ENCODE results near the gene SMAD3.

DNA sequence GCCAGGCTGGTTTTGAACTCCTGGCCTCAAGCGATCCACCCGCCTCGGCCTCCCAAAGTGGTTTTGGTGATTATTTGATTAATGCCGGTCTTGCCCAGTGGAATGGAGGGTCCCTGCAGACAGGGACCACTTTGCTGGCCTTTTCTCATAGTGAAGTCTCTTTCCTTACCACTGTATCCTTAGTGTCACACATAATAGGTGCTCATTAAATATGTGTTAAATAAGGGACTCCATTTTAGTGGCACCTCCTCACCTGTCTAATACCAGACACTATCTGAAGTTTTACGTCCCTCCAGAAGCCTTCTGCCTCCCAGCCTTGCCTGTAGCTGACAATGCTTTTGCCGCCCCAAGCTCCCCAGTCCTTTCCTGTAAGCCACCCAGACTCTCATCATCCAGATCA, 97.8 kb downstream of the SMAD3 start:
- TF ChIP-seq, protein P1, sequence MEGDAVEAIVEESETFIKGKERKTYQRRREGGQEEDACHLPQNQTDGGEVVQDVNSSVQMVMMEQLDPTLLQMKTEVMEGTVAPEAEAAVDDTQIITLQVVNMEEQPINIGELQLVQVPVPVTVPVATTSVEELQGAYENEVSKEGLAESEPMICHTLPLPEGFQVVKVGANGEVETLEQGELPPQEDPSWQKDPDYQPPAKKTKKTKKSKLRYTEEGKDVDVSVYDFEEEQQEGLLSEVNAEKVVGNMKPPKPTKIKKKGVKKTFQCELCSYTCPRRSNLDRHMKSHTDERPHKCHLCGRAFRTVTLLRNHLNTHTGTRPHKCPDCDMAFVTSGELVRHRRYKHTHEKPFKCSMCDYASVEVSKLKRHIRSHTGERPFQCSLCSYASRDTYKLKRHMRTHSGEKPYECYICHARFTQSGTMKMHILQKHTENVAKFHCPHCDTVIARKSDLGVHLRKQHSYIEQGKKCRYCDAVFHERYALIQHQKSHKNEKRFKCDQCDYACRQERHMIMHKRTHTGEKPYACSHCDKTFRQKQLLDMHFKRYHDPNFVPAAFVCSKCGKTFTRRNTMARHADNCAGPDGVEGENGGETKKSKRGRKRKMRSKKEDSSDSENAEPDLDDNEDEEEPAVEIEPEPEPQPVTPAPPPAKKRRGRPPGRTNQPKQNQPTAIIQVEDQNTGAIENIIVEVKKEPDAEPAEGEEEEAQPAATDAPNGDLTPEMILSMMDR (IDR thresholded peaks at IDR 0.05), result no peak
- TF ChIP-seq POLR2A (IDR thresholded peaks at IDR 0.05), result no peak
